ENCODE results near the gene RCOR1.
A peak's percentile ranks its signal among the peaks of the same experiment; 100 is the strongest.

RCOR1 gene

GRCh38 chr14:102594514-102595175 lies 2.2 kb downstream of the RCOR1 start:
- H3K4me3 ChIP-seq (ENCODE audit: low read length): peak overlapping the region; percentile 80
- peak; percentile 91 for TF ChIP-seq CTCF (conservative IDR thresholded peaks at IDR 0.05; ENCODE audit: low read length)
- DNase-seq (ENCODE audit: low read depth): peak; percentile 62

- DNase-seq (ENCODE audit: low read depth): no peak
- no peak overlapping the region for H3K4me3 ChIP-seq (ENCODE audit: low read length)
- TF ChIP-seq CTCF (conservative IDR thresholded peaks at IDR 0.05; ENCODE audit: low read length): no peak
Measured at GRCh38 chr14:102601378-102601925, 9.0 kb downstream of the RCOR1 start.

DNA sequence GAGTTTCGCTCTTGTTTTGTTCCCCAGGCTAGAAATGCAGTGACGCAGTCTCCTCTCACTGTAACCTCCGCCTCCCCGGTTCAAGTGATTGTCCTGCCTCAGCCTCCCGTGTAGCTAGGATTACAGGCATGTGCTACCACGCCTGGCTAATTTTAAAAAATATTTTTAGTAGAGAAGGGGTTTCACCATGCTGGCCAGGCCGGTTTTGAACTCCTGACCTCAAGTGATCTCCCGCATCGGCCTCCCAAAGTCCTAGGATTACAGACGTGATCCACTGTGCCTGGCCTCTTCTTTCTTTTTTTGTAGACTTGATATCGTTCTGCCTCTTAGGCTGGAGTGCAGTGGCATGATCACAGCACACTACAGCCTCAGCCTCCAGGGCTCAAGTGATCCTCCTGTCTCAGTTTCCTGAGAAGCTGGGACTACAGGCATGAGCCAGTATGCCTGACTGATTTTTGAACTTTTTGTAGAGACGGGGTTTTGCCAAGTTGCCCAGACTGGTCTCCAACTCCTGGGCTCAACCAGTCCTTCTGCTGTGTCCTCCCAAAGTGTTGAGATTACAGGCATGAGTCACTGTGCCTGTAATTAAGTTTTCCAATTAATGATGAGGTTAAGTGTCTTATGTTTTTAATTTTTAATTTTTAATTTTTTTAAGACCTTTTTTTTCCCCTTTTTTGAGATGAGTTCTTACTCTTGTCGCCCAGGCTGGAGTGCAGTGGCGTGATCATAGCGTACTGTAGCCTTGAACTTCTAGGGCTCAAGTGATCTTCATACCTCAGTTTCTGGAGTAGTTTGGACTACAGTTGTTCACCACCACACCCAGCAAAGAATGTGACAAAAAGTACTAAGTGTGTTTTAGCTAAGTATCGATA lies 10.2 kb downstream of the RCOR1 start:
- no peak for TF ChIP-seq CTCF (conservative IDR thresholded peaks at IDR 0.05; ENCODE audit: low read length)
- H3K4me3 ChIP-seq (ENCODE audit: low read length): no peak overlapping the region
- DNase-seq (ENCODE audit: low read depth): no peak

DNA sequence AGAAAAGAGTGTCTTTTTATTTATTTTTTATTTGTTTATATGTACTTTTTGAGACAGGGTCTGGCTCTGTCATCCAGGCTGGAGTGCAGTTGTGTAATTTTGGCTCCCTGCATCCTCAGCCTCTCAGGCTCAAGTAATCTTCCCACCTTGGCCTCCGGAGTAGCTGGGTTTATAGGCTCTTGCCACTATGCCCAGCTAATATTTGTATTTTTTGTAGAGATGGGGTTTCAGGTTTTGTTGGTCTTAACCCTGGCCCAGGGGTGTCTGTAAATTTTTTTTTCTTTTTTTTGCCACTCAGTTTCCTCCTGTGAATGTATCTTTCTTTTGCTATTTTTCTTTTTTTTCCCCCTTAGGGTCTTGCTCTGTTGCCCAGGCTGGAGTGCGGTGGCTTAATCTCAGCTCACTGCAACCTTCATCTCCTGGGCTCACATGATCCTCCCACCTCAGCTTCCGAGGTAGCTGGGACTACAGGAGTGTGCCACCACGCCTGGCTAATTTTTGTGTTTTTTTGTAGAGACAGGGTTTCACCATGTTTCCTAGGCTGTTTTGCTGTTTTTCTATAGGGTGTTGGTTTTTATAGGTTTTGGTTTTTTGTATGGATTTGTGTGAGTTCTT lies 11.0 kb downstream of the RCOR1 start:
- no peak for TF ChIP-seq CTCF (conservative IDR thresholded peaks at IDR 0.05; ENCODE audit: low read length)
- no peak overlapping the region for H3K4me3 ChIP-seq (ENCODE audit: low read length)
- DNase-seq (ENCODE audit: low read depth): no peak

- TF ChIP-seq CTCF (conservative IDR thresholded peaks at IDR 0.05; ENCODE audit: low read length): no peak
- DNase-seq (ENCODE audit: low read depth): no peak
Measured at GRCh38 chr14:102604183-102604582, 11.7 kb downstream of the RCOR1 start.

GRCh38 chr14:102605029-102605428 lies 12.6 kb downstream of the RCOR1 start:
- DNase-seq (ENCODE audit: low read depth): no peak

More at GRCh38 chr14:102604183-102604582, 11.7 kb downstream of the RCOR1 start:
- H3K4me3 ChIP-seq (ENCODE audit: low read length): no peak overlapping the region

More at GRCh38 chr14:102605029-102605428, 12.6 kb downstream of the RCOR1 start:
- TF ChIP-seq CTCF (conservative IDR thresholded peaks at IDR 0.05; ENCODE audit: low read length): no peak
- no peak overlapping the region for H3K4me3 ChIP-seq (ENCODE audit: low read length)
